NCI-H69 (cell line): ENCODE results near the gene TMEM164.

Source experiments
- DNase-seq: peaks from one replicate; lab custom pipeline; 2025; lab: John Stamatoyannopoulos, UW

TMEM164 gene

DNA sequence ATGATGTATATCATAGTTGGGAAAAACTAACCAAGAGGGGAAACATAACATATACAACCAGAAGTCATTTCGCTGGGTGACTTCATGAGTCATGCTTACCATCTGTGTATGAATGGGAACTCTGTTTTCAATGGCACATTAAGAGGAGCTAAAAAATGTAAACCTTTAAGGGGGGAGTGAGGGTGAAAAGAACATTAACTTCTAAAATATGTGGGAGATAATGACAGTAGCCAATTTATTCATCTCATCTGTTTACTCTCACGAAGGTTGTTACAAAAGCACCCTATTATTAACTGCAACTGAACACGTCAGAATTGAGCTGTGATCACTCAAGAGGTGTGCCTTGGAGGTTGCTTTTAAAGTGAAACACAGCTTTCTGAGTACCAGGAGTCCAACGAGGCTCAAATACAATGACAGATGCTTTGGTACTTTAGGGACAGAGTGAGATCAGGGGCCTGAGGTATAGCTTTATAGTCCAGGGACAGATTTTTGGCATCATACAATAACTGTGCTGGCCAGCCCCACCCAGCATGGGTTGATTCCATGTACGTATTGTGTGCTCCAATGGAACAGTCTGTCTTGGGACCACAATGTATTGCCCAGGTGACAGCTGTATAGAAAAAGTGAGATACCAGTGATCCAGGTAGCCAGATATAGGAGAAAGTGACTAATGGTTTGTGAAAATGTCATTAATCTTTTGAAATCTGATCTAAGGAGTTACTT is 207.7 kb downstream of the TMEM164 start:
- DNase-seq = peak; percentile 97

DNA sequence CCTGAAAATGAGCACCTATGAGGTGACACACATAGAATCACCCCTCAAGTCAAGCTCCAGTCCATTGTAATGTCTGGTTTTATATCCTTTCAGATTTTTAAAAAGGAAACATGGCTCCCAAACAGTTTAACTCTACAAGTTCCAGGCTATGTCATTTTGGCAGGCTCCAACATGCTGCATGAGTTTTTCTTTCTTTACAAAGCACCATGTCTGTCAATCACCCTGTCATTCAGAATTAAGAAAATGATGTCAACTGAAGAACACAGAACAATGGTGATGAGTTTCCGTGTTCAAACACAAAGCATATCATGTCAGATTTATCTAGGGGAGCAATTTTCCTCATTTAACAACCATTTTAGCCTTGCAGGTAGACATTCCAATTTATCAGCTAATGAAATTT is 208.4 kb downstream of the TMEM164 start:
- DNase-seq = no peak

DNA sequence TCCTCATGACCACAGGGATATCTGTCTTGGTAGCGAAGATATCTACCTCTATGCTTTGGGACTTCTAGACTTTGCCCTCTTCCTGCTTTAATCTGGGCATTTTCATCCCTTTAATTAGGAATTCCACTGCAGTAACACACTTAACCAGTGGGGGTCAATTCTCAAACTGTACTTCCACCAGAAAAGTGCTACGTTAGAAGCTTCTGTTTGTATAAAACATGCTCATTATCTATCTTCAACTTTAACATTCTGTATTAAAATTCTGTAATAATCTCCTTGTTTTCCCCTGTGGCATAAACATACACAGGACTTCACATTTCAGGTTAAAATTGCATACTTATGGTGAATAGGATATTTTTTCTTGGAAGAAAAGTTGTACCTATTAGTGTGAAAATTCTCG is 209.4 kb downstream of the TMEM164 start:
- peak; percentile 38 for DNase-seq

DNA sequence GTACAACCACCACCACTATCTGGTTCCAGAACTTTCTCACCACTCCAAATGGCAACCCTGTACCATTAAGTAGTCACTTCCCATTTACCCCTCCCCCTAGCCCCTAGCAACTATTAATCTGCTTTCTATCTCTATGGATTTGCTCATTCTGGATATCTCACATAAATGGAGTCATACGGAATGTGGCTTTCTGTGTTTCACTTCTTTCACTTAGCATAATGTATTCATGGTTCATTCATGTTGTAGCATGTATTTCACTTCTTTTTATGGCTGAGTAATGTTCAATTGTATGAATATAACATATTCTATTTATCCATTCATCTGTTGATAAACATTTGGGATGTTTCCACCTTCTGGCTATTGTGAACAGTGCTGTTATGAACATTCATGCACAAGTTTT is 210.3 kb downstream of the TMEM164 start:
- DNase-seq = no peak

DNA sequence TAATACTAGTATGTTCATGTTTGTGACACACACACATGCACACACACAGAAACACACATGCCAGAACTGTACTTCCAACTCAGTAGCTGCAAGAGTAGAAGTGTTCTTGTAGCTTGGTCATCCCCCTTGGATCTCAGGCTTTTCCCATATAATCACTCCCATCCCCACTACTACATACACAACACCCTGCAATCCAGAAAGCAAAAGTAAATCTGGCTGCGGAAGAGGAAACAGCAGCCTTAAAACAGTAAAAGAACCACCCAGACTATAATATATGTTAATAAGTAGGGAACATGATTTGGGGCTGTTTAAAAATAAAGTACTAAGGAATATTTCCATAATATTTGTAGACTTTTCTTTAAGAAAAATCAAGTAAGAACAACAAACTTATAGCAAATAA is 211.8 kb downstream of the TMEM164 start:
- DNase-seq = no peak

DNA sequence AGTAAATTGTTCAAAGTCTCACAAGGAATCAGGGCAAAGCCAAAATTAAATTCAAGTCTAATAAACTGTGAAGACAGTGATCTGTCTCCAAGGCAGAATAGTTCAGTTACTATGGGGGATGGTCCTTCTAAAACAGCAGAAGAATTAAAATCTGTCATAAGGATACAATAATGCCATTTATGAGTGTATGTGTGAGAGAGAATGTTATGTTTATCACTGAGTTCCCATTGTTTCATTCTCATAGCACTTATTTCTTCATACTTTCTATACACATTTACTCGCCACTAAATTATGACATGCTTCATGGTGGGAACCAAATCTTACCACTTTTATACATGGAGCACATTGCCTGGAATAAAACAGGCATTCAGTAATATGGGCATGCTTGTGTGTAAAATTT is 212.5 kb downstream of the TMEM164 start:
- no peak for DNase-seq

DNA sequence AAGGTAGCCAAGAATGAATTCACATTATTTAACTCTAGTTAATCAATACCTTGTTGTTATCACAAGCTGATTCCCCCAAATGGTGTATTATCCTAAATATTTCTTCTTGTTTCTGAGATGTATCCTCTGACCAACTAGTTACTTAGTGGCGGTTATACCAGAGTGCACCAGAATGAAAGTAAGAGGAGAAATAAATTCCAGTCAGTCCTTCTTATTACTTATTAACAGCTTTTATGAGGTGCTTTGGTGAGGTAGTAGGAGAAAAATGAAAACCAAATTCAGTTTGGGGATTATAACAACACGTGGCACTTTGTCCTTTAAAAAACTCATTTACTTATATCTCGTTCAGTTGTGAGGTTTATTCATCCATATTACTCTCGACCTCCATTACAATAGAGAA is 213.1 kb downstream of the TMEM164 start:
- DNase-seq = no peak

DNA sequence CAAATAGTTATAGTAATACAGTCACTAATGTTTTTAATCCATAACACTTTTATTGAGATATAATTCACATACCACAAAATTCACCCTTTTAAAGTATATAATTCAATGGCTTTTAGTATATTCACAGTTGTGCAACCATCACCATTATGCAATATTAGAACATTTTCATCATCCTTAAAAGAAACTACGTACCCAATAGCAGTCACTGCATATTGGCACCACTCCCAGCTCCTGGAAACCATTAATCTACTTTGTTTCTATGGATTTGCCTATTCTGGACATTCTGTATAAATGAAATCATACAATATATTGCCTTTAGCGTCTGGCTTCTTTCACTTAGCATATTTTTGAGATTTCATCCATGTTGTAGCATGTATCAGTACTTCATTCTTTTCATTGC is 215.7 kb downstream of the TMEM164 start:
- no peak for DNase-seq

DNA sequence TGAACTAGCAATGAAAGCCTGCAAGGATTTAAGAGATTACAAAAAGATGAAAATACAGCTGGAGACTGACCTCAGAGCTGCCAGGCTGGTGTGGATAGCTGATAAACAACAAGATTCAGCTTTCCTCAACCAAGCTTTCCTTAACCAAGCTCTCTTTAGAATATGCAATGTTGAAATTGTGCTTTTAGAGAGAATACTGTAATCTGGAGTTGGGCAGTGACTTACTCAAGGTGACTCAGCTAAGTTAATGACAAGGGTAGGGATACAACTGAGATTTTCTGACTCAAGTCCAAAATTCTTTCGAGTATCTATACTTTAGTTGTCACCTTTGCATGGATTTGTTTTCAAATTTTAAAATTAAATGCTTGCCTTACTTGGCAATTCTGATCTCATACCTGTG is 217.0 kb downstream of the TMEM164 start:
- peak; percentile 45 for DNase-seq

DNA sequence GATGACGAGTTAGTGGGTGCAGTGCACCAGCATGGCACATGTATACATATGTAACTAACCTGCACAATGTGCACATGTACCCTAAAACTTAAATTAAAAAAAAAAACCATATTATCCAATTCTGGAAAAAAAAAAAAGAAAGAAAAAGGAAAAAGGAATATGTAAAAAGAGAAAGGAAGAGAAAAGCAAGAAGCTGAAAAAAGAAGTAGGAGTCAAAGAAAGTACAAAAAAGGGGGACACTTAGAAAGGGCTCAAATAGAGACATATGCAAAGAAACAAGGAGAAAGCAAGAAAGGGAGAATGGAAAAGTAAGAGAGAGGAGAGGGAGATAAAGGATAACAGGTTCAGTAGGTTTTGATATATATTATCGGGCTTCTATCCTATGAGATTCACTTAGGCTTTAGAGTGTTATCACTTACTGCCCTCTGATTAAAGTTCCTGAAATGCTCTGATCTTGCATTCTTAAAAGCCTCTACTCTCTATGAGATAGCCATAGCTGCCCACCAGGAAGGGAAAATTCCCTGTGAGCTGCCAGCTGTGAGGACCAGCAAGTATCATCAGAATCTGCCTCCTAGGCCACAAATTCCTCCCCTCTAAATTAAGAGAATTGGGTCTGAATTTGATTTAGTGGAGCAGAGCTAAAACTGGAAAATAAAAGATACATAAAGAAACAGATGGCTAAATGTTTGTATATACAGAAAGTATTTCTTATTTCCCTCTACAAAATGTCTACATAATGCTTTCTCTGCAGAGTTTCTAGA is 219.8 kb downstream of the TMEM164 start:
- DNase-seq = no peak

DNA sequence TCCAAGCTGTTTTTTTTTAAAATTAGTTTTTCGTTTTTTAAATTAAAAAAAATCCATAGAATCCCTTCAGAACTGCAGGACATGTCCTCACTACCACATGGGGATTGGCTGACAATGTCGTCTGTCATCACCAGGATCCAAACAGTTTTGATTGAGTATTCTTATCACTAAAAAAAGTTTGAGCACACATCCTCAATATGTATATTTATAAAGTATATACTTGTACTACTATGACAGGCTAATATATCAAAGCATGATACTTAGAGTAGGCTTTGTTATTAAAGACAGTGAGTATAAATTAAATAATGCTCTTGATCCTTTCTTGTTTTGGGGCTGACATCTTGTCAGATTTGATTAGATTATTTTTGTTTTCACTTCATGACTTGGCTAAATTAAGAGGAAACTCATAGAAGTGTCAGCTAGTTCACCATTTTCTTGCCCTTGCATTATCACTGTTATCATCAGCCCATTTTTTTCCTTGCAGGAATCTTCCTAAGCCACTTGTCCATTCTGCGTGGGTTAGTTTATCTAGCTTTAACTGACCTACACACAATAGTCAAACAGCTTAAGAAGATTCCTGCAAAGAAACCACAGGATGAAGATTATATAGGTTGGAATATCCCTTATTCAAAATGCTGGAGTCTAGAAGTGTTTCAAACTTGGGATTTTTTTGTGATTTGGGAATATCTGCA is 222.2 kb downstream of the TMEM164 start:
- no peak for DNase-seq

DNA sequence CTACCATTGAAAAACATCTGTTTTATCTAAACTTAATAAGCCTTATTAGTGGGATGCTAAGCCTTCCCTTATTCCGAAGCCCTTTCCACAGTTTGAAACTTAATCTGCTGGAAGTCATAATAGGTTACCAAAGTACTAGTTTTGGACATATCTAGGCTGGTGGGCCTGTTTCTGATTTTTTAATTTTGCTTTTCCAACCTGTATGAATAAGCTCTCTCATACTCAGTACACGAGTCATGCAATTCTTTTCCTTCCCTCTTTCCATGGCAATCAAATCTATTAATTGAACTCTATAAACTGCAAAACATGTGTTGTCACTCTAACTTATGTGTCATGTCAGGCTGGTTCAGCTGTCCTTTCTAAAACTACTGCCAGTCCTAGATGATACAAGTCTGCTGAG is 224.0 kb downstream of the TMEM164 start:
- DNase-seq = no peak
